Pancreas (tissue), 10 donors: ENCODE data around the gene MAPKAPK2. TPM values are rescaled to one million over a fixed set of nuclear protein-coding genes. Genes with fewer than 3 reads are reported as not detected.
A peak's percentile ranks its signal among the peaks of the same experiment; 100 is the strongest.

Experiments used
- ATAC-seq, 4 donors: fragments of 200-7000 bp; cut with Tn5 transposase; one replicate each; pipeline versions ENCODE4 v1.8.0 to v1.9.1; 2020; ENCODE audit warnings: mild to moderate bottlenecking in 4 of 4, moderate library complexity in 4 of 4
- DNase-seq, 6 donors: peaks; one replicate each; pipeline ENCODE4 v3.0.0-alpha.2; 2020
- FAIRE-seq: peaks from 2 replicates; lab custom pipeline; 2012; peaks lifted over from hg19 to GRCh38; lab: Jason Lieb, UNC
- H3K27ac ChIP-seq, 4 donors: fragments of 200-600 bp; sonication (generic); 1 replicate in 3 of 4; 2 replicates in 1 of 4; pipeline versions ENCODE4 v1.5.0 to v1.8.0; 2020
- H3K27me3 ChIP-seq, 4 donors: fragments of 200-600 bp; one replicate each; pipeline ENCODE4 v1.8.0; 2021
- H3K36me3 ChIP-seq, 3 donors: fragments of 200-600 bp; sonication (generic) in 1 of 3; one replicate each; pipeline versions ENCODE4 v1.5.0 to v1.8.0; 2020 to 2021
- H3K4me1 ChIP-seq, 3 donors: fragments of 200-600 bp; one replicate each; pipeline ENCODE4 v1.8.0; 2021
- H3K4me3 ChIP-seq, 4 donors: fragments of 200-600 bp; sonication (generic) in 2 of 4; one replicate each; pipeline versions ENCODE4 v1.5.0 to v1.8.0; 2020 to 2021
- H3K9me3 ChIP-seq, 4 donors: fragments of 200-600 bp; one replicate each; pipeline ENCODE4 v1.8.0; 2021
- CTCF ChIP-seq, 4 donors: fragments of 200-600 bp; sonication (generic) in 3 of 4; IDR thresholded peaks; one replicate each; pipeline versions ENCODE4 v1.5.0 to v1.8.0; 2021; ENCODE audit warnings: antibody characterized with exemption in 4 of 4
- WGBS, 2 donors: extraction: QIAGEN DNeasy Blood & Tissue Kit; methylation state at CpG; one replicate each; pipeline ENCODE4 v1.1.7; 2013; 5-methylcytosine and 5-hydroxymethylcytosine counted together
- intact Hi-C, 3 donors: fragments of 100-400 bp; cut with DNase I; formaldehyde crosslinking; loops; one replicate each; pipeline versions ENCODE4 v1.11.1 to v1.14.2; 2022
- polyA plus RNA-seq, 2 donors: library from polyadenylated mRNA; stranded (reverse); fragments of 200-250 nt; gene quantifications; one replicate each; pipeline ENCODE4 v1.2.3, GENCODE V29; 2013
- total RNA-seq, 6 donors: library from RNA; stranded (reverse); fragmentation: NEBNext Ultra II Directional in 4 of 6; extraction: Animal tissue kit (Norgen Biotek cat#: 25700) in 4 of 6; gene quantifications; one replicate each; pipeline versions ENCODE4 v1.2.1 to v1.2.4, GENCODE V29; 2021 to 2023
- donor health status: healthy with polysubstance abuse.
- donor health status: DM: no; HTN: no; CAD: no; lungs with moderate emphysema.
- donor health status: DM: no; HTN: no; CAD: no.
- donor health status: control.
- donor health status: control.
- donor health status: Bipolar disorder and iron deficiency.
- donor health status: DM: yes; HTN: yes; CAD: no.
- donor health status: DM: no; HTN: no; CAD: no.
- donor health status: DM: no; HTN: no; CAD: no.
- donor health status: DM: yes; HTN: yes; CAD: no.

Gene MAPKAPK2
- total and polyA plus RNA-seq, 8 donors: 28.3 to 55.7 (median 35.1) TPM

GRCh38 chr1:206766251-206766856, 81.6 kb downstream of the MAPKAPK2 start:
- Histone ChIP-seq H3K4me1 (no peaks in the 10 kb centered on the region), H3K4me3 (no peak overlapping the region), H3K9me3 (no peaks in the 10 kb centered on the region), H3K27ac (no peak overlapping the region), H3K27me3 (no peaks in the 10 kb centered on the region), H3K36me3 (no peaks in the 10 kb centered on the region)
- intact Hi-C loops: no loop called here
- ATAC-seq: peak in 3 of 4 donors; percentile 56 to 76 (median 70)
- TF ChIP-seq CTCF (IDR thresholded peaks at IDR 0.05): no peak
- peak in 1 of 6 donors; percentile 60 for DNase-seq
- FAIRE-seq: no peak
- 68 to 69% methylated on average over 8 of the region's 8 CpGs for WGBS, 2 donors

- FAIRE-seq (no peak), ATAC-seq (no peak), DNase-seq (no peak)
- no peak for TF ChIP-seq CTCF (IDR thresholded peaks at IDR 0.05)
- no peak overlapping the region for H3K27ac ChIP-seq
- no peaks in the 10 kb centered on the region for H3K36me3 ChIP-seq
- H3K9me3 ChIP-seq: no peaks in the 10 kb centered on the region
- whole genome bisulfite sequencing, 2 donors: 76 to 83% methylated on average over 14 of the region's 14 CpGs
- no peak overlapping the region for H3K4me3 ChIP-seq
- no peaks in the 10 kb centered on the region for H3K4me1 ChIP-seq
- no peaks in the 10 kb centered on the region for H3K27me3 ChIP-seq
- intact Hi-C loops: no loop called here
Observed at GRCh38 chr1:206768472-206769303, 84.0 kb downstream of the MAPKAPK2 start.

- 69 to 72% methylated on average over 7 of the region's 7 CpGs for WGBS, 2 donors
- H3K27me3 ChIP-seq: no peaks in the 10 kb centered on the region
- intact Hi-C loops: no loop called here
- peak in 3 of 4 donors; percentile 35 to 64 (median 38) for ATAC-seq
- no peak overlapping the region for H3K4me3 ChIP-seq
- no peaks in the 10 kb centered on the region for H3K36me3 ChIP-seq
- no peaks in the 10 kb centered on the region for H3K9me3 ChIP-seq
- H3K4me1 ChIP-seq: no peaks in the 10 kb centered on the region
- no peak for DNase-seq
- no peak for TF ChIP-seq CTCF (IDR thresholded peaks at IDR 0.05)
- no peak for FAIRE-seq
- no peak overlapping the region for H3K27ac ChIP-seq
Observed at GRCh38 chr1:206769304-206769731, 84.6 kb downstream of the MAPKAPK2 start.

GRCh38 chr1:206770531-206771337, 86.0 kb downstream of the MAPKAPK2 start, which contains the start of gene IL19:
Gene IL19 (plus strand): TSS chr1:206770773. CDS start chr1:206836663, 65,890 bp downstream.
- Histone ChIP-seq H3K36me3 (no peaks in the 10 kb centered on the region), H3K27ac (no peak within 1 kb of the TSS), H3K9me3 (no peaks in the 10 kb centered on the region), H3K27me3 (no peaks in the 10 kb centered on the region), H3K4me1 (no peaks in the 10 kb centered on the region), H3K4me3 (no peak within 1 kb of the TSS)
- 85 to 89% methylated on average over 9 of the region's 9 CpGs for WGBS, 2 donors
- TF ChIP-seq CTCF (IDR thresholded peaks at IDR 0.05): no peak
- ATAC-seq: peak in 2 of 4 donors; percentile 48 to 51
- FAIRE-seq: no peak
- DNase-seq: no peak
- intact Hi-C loops: no loop called here
